Stimulated activated CD4-positive, alpha-beta T cell treated with anti-CD3 and anti-CD28 coated beads, TNF-alpha, amount 100 ng/mL, for 4 hours (primary cell): ENCODE measurements around the gene ERV3-1.
"Not testable (repeated sequence)": the region's sequence is repeated elsewhere in the genome, so short reads cannot be mapped to it uniquely, and the experiment has no call there.

Experiments
- DNase-seq, 3 experiments: peaks; one replicate each; pipeline ENCODE4 v3.0.0-alpha.2; 2020; ENCODE audit warnings: low read depth in 3 of 3

Gene ERV3-1

DNA sequence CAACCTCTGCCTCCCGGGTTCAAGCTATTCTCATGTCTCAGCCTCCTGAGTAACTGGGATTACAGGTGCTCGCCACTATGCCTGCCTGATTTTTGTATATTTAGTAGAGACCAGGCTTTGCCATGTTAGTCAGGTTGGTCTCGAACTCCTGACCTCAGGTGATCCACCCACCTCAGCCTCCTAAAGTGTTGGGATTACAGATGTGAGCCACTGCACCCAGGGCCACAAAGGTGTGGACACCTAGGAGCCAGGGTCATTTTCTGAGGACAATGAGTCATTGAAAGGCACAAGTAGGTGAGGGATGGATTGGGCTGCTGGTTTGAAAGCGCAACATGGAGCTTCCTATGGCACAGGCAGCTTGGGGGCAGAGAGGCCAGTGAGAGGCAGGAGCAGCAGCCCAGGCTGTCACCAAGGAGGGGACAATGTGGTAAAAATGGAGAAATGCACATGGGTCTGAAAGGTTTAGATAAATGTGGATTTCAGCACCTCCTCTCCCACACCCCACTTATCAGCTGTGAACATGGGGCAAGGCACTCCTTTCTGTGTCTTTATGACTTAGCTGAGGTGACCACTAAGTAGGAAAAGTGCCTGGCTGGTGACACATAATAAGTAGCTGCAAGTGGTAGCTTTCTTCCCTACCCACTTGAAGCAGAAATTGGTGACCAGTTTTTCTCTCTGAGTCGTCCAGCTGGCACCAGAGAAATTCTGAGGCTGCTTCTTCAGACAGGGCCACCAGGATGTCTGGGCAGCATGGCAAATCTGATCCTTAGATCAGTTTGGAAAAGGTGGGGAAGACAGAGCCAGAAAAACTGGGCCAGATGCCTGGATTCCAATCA is 61.6 kb downstream of the ERV3-1 start:
- DNase-seq = not testable (repeated sequence)
